SH-SY5Y (cell line): ENCODE measurements around the gene IFNG-AS1.

Experiments
- GATA2 ChIP-seq: IDR thresholded peaks from 2 replicates; pipeline ENCODE4 v1.6.1; 2011; ENCODE audit warnings: mild to moderate bottlenecking, low read depth, low read length
- GATA3 ChIP-seq: IDR thresholded peaks from 2 replicates; pipeline ENCODE4 v1.6.1; 2011; ENCODE audit warnings: low read depth, mild to moderate bottlenecking, low read length, moderate library complexity

DNA sequence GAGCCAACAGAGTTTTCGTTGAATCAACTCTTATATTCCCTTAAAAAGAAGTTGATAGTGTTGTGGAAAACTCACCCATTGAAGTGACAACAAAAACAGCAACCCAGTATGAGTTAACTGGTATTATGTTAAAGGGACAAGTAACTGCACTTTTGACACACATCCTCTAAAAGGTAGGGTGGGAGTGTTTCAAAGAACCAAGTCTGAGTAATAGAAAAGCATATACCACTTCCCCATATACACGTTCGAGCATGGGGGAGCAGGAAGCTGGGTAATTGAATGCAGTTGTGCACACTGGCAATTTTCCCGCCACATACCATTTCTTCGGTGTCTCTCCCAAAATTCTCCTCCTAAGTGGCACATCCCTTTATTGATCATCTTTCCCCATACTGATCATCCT, 31.5 kb downstream of the IFNG-AS1 start:
- TF ChIP-seq GATA3 = no peak
- TF ChIP-seq GATA2 = no peak
